PFSK-1 (cell line): Measurements from ENCODE around the gene ANKS1B.

Source experiments
- FOXP2 ChIP-seq: optimal IDR thresholded peaks from 2 replicates; pipeline ENCODE3; 2011; ENCODE audit warnings: borderline replicate concordance, control low read depth, inconsistent platforms; ENCODE audit not compliant: insufficient read depth; ENCODE audit errors: extremely low read length, extremely low read depth
- POLR2AphosphoS5 ChIP-seq: IDR thresholded peaks from 2 replicates; pipeline ENCODE4 v1.6.1; 2012; ENCODE audit warnings: low read depth, mild to moderate bottlenecking, control low read depth, low read length, moderate library complexity
- REST ChIP-seq, 2 experiments: IDR thresholded peaks; 2 replicates each; pipeline versions ENCODE4 v1.6.1 to v1.8.0; 2011 to 2012; ENCODE audit warnings: low read depth in 2 of 2, low read length in 2 of 2, control low read depth in 1 of 2, inconsistent platforms in 1 of 2, mild to moderate bottlenecking in 1 of 2, moderate library complexity in 1 of 2; ENCODE audit not compliant: insufficient read depth in 1 of 2
- SIN3A ChIP-seq: IDR thresholded peaks from 2 replicates; pipeline ENCODE4 v1.6.1; 2012; ENCODE audit warnings: mild to moderate bottlenecking, low read length, moderate library complexity, borderline replicate concordance; ENCODE audit not compliant: insufficient read depth
- TAF1 ChIP-seq: IDR thresholded peaks from 2 replicates; pipeline ENCODE4 v1.6.1; 2012; ENCODE audit warnings: low read length, control low read depth, borderline replicate concordance; ENCODE audit not compliant: insufficient read depth

ANKS1B gene

GRCh38 chr12:99110212-99110611 lies 874.5 kb downstream of the ANKS1B start:
- TF ChIP-seq POLR2AphosphoS5: no peak
- TF ChIP-seq TAF1: no peak
- no peak for TF ChIP-seq SIN3A

GRCh38 chr12:99108924-99109323 lies 875.8 kb downstream of the ANKS1B start:
- TF ChIP-seq TAF1: no peak
- no peak for TF ChIP-seq FOXP2
- TF ChIP-seq REST (IDR thresholded peaks at IDR 0.05; ENCODE audit: insufficient read depth in 1 of 2, low read depth in 2 of 2, low read length in 2 of 2): no peak
- no peak for TF ChIP-seq POLR2AphosphoS5
- TF ChIP-seq SIN3A: no peak

GRCh38 chr12:99099786-99100185 lies 885.0 kb downstream of the ANKS1B start:
- TF ChIP-seq REST (IDR thresholded peaks at IDR 0.05; ENCODE audit: insufficient read depth in 1 of 2, low read depth in 2 of 2, low read length in 2 of 2) (no peak), FOXP2 (no peak), TAF1 (no peak), POLR2AphosphoS5 (no peak), SIN3A (no peak)

- TF ChIP-seq SIN3A (no peak), FOXP2 (no peak), TAF1 (no peak), POLR2AphosphoS5 (no peak), REST (IDR thresholded peaks at IDR 0.05; ENCODE audit: insufficient read depth in 1 of 2, low read depth in 2 of 2, low read length in 2 of 2) (no peak)
These were observed 887.6 kb downstream of the ANKS1B start for GRCh38 chr12:99097171-99097570.

- TF ChIP-seq TAF1 (no peak), FOXP2 (no peak), SIN3A (no peak)
These were observed 891.6 kb downstream of the ANKS1B start for GRCh38 chr12:99093166-99093565.

GRCh38 chr12:99092100-99092851 lies 892.5 kb downstream of the ANKS1B start:
- TF ChIP-seq REST (IDR thresholded peaks at IDR 0.05; ENCODE audit: insufficient read depth in 1 of 2, low read depth in 2 of 2, low read length in 2 of 2) (no peak), SIN3A (no peak), FOXP2 (no peak)
